ENCODE results near the gene CITED4.

GRCh38 chr1:40825996-40826395, 36.2 kb downstream of the CITED4 start:
- TF ChIP-seq REST (IDR thresholded peaks at IDR 0.05; ENCODE audit: insufficient read depth in 1 of 2, low read depth in 2 of 2, low read length in 2 of 2), result no peak
- no peak for TF ChIP-seq TAF1 (IDR thresholded peaks at IDR 0.05; ENCODE audit: borderline replicate concordance, insufficient read depth, low read length)
